Nucleus accumbens (tissue), 56 donors: Measurements from ENCODE around the gene LAMC2.
A peak's percentile ranks its signal among the peaks of the same experiment; 100 is the strongest.

ENCODE experiments used
- DNase-seq, 56 donors: peaks; one replicate each; lab custom pipeline; 2025; lab: John Stamatoyannopoulos, UW

LAMC2 gene

GRCh38 chr1:183167676-183168075 lies 18.4 kb upstream of the LAMC2 start:
- no peak for DNase-seq

DNA sequence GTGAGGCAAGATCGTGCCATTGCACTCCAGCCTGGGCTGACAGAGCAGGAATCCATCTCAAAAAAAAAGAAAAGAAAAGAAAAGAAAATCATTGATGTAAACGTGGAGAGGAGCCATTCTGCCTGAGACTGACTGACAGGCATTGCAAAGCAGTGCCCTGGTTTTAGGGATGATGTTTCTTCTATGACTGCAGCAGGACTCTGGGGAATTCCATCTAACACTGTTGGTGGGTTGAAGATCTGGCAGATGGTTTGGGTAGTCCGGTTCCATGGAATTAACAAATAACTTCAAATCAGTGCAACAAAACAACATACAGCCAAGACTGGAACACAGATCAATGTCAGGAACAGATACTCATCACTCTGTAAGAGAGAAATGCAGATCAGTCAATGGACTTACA lies 17.8 kb upstream of the LAMC2 start:
- DNase-seq = no peak

DNA sequence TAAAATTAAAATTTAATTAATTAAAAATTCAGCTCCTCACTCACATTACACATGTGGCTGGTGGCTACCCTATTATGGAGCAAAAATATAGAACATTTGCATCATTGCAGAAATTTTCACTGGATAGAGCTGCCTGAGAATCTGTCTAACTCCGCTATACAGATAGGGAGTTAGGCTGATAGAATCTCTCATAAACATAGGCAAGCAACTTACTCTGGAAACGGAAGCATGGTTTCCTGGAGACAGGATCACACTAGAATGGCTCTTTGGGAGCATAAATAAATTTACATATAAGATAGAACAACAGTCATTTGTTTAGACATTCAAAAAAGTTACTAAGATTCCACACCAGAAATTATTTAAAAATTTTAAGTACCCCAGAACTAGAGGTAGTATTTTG lies 12.2 kb upstream of the LAMC2 start:
- no peak for DNase-seq

DNA sequence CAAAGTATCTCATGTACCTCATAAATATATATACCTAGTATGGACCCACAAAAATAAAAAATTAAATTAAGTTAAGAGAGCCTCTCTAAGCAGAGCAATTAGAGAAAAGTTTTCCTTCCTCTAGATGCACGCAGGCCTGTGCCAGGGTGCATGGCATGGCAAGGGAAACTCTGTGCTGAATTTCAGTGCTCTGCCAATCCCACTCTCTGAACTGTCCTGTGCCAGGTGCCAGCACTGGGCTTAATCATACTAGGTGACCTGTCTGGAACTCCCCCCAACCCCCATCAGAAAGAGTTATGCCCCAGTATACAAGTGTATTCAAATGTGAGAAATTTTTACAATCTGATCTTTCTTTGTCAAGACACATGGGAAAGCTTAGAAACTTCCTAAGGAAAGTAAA lies 10.4 kb upstream of the LAMC2 start:
- DNase-seq = no peak

- DNase-seq = no peak
Measured at GRCh38 chr1:183178545-183178944, 7.5 kb upstream of the LAMC2 start.

DNA sequence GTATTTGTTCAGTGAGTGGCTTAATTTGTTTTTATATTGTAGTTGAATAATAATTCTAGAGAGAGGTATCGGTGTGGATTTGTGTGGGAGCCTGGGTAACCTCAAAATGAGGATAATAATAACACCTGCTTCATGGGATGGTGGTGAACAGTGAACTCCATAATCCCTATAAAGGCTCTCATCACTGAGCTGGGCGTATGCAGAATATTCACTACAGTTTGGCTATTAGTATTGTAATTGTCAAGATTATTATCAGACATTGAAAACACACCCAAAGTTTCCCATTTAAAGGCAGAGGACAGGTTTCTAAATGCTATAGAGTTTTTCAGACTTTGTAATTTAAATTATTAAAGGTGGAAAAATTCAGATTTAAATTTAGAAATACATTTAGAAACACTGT lies 7.0 kb upstream of the LAMC2 start:
- no peak for DNase-seq

GRCh38 chr1:183180218-183180617 lies 5.8 kb upstream of the LAMC2 start:
- DNase-seq = no peak

DNA sequence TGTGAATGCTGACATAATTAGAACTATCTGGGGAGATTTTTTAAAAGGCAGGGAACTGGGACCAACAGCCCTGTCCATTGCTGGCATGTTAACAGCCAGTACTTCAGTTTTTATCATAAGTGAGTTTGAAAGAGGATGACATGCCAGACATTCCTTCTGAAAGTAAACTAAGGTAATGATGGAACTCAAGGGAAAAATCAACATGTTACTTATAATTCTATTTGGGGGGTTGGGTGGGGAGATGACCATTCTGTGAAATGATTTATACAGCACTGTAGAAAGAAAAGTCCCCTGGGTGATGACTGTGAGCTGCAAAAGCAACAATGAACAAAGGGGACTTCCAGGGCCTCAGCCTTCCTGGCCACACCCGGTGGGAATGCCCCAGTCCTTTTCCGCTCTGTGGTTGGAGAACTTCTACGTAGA lies 5.4 kb upstream of the LAMC2 start:
- no peak for DNase-seq

DNA sequence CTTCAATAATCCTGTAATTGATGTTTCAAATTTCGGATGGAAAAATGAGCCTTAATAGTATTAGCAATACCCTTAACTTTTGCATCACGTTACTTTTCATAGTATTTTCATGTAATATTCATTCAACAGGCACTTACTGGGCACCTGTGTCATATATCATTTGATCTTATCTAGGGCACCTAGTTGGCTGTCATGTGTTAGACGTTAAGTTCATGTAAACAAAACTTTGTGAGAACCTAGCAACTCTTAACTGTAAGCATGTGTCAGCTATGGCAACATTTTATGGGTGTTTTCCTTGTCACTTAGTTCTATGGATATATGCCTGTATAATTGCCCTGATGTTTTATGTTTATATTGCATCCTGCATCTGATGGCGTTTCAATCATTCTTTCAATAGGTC lies 777 bp downstream of the LAMC2 start:
- no peak for DNase-seq

- no peak for DNase-seq
Measured at GRCh38 chr1:183188240-183188639, 2.2 kb downstream of the LAMC2 start.

- DNase-seq = no peak
Measured at GRCh38 chr1:183191833-183192232, 5.8 kb downstream of the LAMC2 start.

- no peak for DNase-seq
Measured at GRCh38 chr1:183193963-183194525, 8.0 kb downstream of the LAMC2 start.

- DNase-seq = no peak
Measured at GRCh38 chr1:183194527-183195141, 8.6 kb downstream of the LAMC2 start.

- DNase-seq = no peak
Measured at GRCh38 chr1:183195142-183195574, 9.1 kb downstream of the LAMC2 start.

- DNase-seq = no peak
Measured at GRCh38 chr1:183197762-183198161, 11.7 kb downstream of the LAMC2 start.

GRCh38 chr1:183198463-183198862 lies 12.4 kb downstream of the LAMC2 start:
- peak in 18 of 56 donors; percentile 3 to 48 (median 21) for DNase-seq

- no peak for DNase-seq
Measured at GRCh38 chr1:183199304-183199703, 13.2 kb downstream of the LAMC2 start.

DNA sequence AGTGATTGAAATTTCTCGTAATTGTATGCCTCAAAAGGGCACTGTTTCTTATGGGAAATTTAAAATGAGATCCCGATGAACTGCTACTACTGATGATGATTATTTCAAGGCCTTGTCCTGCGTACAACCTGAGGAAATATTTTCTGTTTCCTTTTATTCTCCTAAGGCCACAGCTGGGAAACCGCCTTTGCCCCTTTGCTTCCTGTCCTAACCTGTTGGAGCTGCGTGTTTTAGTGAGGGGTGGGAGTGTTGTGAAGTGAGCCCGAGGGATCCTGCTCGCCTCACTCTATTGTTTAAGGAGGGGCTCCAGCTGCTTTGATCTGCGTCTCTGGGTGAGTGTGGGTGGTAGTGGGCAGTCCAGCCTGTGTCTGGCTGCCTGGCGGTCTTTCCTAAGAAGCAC lies 14.4 kb downstream of the LAMC2 start:
- DNase-seq = no peak

DNA sequence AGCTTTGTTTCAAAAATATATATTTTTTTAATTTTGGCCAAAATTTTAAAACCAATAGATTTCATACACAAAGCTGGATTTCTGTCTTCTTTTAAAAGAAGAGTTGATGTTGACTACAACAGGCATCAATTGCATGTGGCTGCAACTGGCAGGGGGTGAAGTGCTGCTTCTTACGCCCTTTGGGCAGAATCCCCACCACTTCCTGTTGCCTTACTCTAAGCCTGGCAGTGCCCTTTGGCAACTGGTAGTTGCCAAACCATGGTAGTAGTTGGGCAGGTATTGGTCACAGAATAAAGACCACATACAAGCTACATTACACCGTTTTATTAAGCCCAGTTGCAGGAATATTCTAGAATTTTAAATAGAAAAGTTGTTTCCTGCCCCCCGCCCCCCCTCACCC lies 17.0 kb downstream of the LAMC2 start:
- DNase-seq = no peak

- DNase-seq = no peak
Measured at GRCh38 chr1:183205196-183205781, 19.2 kb downstream of the LAMC2 start.

DNA sequence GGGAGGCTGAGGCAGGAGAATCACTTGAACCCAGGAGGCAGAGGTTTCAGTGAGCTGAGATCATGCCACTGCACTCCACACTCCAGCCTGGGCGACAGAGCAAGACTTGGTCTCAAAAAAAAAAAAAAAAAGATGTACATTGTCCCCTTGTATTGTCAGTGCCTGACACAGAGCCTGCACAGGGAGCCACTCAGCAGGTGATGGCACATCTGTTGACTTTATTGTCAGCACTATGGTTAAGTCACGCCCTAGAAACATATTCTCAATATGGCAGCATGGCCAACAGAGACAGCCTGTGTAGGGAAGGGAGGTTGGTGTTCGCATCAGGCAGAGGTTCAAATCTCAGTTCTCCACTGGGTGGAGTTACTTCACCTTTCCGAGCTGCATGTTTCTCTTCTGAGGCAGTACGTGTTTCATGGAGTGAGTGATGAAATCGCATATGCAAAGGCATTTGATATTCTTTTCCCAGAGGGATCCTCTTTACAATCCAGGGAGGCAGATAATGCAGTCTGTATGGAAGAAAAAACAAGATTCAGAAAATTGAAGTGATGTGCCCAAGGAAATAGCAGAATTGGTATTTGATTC lies 20.6 kb downstream of the LAMC2 start:
- no peak for DNase-seq

GRCh38 chr1:183209533-183210158 lies 23.6 kb downstream of the LAMC2 start:
- DNase-seq = no peak
